Left ventricle myocardium inferior (tissue), 1 donor: ENCODE measurements around the gene PAIP1. TPM values are rescaled to one million over a fixed set of nuclear protein-coding genes. Genes with fewer than 3 reads are reported as not detected.
"Not testable (repeated sequence)": the region's sequence is repeated elsewhere in the genome, so short reads cannot be mapped to it uniquely, and the experiment has no call there.

ENCODE experiments used
- DNase-seq: peaks from one replicate; pipeline ENCODE4 v3.0.0-alpha.2; 2020
- H3K27ac ChIP-seq: fragments of 200-600 bp; replicated peaks from 2 replicates; pipeline ENCODE4 v1.8.0; 2021
- H3K27me3 ChIP-seq: fragments of 200-600 bp; 2 replicates; pipeline ENCODE4 v1.8.0; 2021; ENCODE audit warnings: low read depth
- H3K36me3 ChIP-seq: fragments of 200-600 bp; 2 replicates; pipeline ENCODE4 v1.8.0; 2021
- H3K4me1 ChIP-seq: fragments of 200-600 bp; 2 replicates; pipeline ENCODE4 v1.8.0; 2021
- H3K4me3 ChIP-seq: fragments of 200-600 bp; 2 replicates; pipeline ENCODE4 v1.8.0; 2021; ENCODE audit warnings: mild to moderate bottlenecking, moderate library complexity
- H3K9me3 ChIP-seq: fragments of 200-600 bp; replicated peaks from 2 replicates; pipeline ENCODE4 v1.8.0; 2021
- intact Hi-C: fragments of 100-400 bp; cut with micrococcal nuclease; formaldehyde crosslinking; loops from one replicate; pipeline ENCODE4 v1.11.0; 2022
- total RNA-seq: library from RNA; stranded (reverse); fragmentation: NEBNext Ultra II Directional; extraction: Animal tissue kit (Norgen Biotek cat#: 25700); gene quantifications from one replicate; pipeline ENCODE4 v1.2.1, GENCODE V29; 2021
- TF ChIP-seq, protein P1 (sequence below): fragments of 200-600 bp; IDR thresholded peaks from 2 replicates; pipeline ENCODE4 v1.8.0; 2021; ENCODE audit warnings: antibody characterized with exemption, mild to moderate bottlenecking, borderline replicate concordance
- donor health status: DM: no; HTN: yes; CAD: no; lungs with severe emphysema.

The PAIP1 gene
- total RNA-seq, 1 donor from 2014 or later = 129 TPM

DNA sequence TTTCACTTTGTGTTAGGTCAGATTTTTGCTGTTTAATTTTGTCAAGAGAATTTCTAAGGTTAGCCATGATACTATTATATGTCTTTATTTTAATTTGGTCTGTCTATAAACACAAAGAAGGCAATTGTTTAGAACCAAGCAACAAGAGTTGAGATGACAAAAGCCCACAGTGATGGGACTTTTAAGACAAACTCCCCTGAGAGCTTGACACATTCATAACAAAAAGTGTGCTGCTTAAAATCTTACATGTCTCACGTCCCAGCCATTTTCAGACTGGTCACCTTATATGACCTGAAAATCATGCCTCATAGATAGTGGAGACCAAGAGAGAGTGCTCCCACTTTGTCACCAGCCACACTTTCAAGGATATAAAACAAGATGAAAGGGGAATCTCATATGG is 24.5 kb upstream of the PAIP1 start:
- Histone ChIP-seq H3K27ac (no peak overlapping the region), H3K4me1 (peaks cover 6% of the 10 kb centered on the region), H3K27me3 (no peaks in the 10 kb centered on the region), H3K36me3 (peaks cover 18% of the 10 kb centered on the region), H3K9me3 (no peaks in the 10 kb centered on the region), H3K4me3 (no peak overlapping the region)
- intact Hi-C loops = no loop called here
- TF ChIP-seq, protein P1, sequence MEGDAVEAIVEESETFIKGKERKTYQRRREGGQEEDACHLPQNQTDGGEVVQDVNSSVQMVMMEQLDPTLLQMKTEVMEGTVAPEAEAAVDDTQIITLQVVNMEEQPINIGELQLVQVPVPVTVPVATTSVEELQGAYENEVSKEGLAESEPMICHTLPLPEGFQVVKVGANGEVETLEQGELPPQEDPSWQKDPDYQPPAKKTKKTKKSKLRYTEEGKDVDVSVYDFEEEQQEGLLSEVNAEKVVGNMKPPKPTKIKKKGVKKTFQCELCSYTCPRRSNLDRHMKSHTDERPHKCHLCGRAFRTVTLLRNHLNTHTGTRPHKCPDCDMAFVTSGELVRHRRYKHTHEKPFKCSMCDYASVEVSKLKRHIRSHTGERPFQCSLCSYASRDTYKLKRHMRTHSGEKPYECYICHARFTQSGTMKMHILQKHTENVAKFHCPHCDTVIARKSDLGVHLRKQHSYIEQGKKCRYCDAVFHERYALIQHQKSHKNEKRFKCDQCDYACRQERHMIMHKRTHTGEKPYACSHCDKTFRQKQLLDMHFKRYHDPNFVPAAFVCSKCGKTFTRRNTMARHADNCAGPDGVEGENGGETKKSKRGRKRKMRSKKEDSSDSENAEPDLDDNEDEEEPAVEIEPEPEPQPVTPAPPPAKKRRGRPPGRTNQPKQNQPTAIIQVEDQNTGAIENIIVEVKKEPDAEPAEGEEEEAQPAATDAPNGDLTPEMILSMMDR = no peak
- no peak for DNase-seq

DNA sequence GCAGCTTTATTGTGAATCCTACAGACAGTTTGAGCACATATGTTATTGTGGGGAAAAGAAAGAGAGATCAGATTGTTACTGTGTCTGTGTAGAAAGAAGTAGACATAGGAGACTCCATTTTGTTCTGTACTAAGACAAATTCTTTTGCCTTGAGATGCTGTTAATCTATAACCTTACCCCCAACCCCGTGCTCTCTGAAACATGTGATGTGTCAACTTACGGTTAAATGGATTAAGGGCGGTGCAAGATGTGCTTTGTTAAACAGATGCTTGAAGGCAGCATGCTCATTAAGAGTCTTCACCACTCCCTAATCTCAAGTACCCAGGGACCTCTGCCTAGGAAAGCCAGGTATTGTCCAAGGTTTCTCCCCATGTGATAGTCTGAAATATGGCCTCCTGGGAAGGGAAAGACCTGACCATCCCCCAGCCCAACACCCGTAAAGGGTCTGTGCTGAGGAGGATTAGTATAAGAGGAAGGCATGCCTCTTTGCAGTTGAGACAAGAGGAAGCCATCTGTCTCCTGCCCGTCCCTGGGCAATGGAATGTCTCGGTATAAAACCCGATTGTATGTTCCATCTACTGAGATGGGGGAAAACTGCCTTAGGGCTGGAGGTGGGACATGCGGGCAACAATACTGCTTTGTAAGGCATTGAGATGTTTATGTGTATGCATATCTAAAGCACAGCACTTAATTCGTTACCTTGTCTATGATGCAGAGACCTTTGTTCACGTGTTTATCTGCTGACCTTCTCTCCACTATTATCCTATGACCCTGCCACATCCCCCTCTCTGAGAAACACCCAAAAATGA is 23.7 kb upstream of the PAIP1 start:
- H3K36me3 ChIP-seq = peaks cover 20% of the 10 kb centered on the region
- intact Hi-C loops, H3K27me3 ChIP-seq, H3K4me3 ChIP-seq, H3K4me1 ChIP-seq, DNase-seq, H3K27ac ChIP-seq, H3K9me3 ChIP-seq: not testable (repeated sequence)

DNA sequence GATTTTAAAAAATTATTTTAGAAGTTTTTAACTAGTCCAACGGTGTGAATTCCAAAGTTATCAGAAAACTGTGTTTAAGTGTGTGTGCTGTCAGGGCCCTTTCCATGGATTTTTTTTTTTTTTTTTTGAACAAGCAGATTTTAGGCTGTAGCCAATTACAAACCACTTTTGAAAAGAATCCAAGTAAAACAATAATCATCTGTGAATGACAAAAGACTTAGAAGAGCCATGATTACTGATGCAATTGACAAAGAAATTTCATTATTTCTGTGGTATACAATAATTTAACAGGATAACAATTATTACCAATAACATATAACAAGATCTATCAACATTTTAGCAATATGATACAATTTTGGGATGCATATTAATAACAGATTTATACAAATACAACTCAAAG is 16.2 kb upstream of the PAIP1 start:
- Histone ChIP-seq H3K9me3 (no peaks in the 10 kb centered on the region), H3K27me3 (no peaks in the 10 kb centered on the region), H3K4me1 (peaks cover 41% of the 10 kb centered on the region), H3K36me3 (peaks cover 13% of the 10 kb centered on the region), H3K27ac (peak overlapping the region; percentile 82), H3K4me3 (no peak overlapping the region)
- DNase-seq = no peak
- intact Hi-C loops = no loop called here
- TF ChIP-seq, protein P1 = no peak

DNA sequence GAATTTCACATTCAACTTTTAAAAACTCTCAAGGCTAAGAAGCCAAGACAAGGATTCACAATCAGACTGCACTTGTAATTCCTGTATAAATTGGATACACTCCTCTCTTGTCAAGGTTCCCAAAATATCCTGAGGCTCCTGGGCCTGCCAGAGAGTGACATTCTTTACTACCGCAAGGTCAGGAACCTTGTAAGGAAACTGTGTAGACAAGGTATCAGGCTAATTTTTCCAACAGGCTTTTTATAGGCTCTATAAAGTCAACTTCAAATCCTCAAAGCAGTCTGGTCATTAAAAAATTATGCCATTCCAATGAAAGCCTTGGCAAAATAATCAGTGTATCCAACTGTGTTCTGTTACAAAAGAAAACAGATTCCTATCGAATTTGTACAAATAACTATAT is 15.5 kb upstream of the PAIP1 start:
- DNase-seq = no peak
- H3K27ac ChIP-seq = peak overlapping the region; percentile 82
- H3K36me3 ChIP-seq = peaks cover 13% of the 10 kb centered on the region
- TF ChIP-seq, protein P1 = no peak
- H3K4me3 ChIP-seq = peak overlapping the region; percentile 48
- H3K4me1 ChIP-seq = peaks cover 41% of the 10 kb centered on the region
- no peaks in the 10 kb centered on the region for H3K27me3 ChIP-seq
- H3K9me3 ChIP-seq = no peaks in the 10 kb centered on the region
- intact Hi-C loops = no loop called here

GRCh38 chr5:43571237-43571636 is 14.4 kb upstream of the PAIP1 start:
- intact Hi-C loops = no loop called here
- H3K4me3 ChIP-seq = peak overlapping the region; percentile 48
- TF ChIP-seq, protein P1 = no peak
- no peaks in the 10 kb centered on the region for H3K27me3 ChIP-seq
- H3K4me1 ChIP-seq = peaks cover 41% of the 10 kb centered on the region
- no peaks in the 10 kb centered on the region for H3K9me3 ChIP-seq
- no peak for DNase-seq
- peaks cover 13% of the 10 kb centered on the region for H3K36me3 ChIP-seq
- peak overlapping the region; percentile 82 for H3K27ac ChIP-seq

DNA sequence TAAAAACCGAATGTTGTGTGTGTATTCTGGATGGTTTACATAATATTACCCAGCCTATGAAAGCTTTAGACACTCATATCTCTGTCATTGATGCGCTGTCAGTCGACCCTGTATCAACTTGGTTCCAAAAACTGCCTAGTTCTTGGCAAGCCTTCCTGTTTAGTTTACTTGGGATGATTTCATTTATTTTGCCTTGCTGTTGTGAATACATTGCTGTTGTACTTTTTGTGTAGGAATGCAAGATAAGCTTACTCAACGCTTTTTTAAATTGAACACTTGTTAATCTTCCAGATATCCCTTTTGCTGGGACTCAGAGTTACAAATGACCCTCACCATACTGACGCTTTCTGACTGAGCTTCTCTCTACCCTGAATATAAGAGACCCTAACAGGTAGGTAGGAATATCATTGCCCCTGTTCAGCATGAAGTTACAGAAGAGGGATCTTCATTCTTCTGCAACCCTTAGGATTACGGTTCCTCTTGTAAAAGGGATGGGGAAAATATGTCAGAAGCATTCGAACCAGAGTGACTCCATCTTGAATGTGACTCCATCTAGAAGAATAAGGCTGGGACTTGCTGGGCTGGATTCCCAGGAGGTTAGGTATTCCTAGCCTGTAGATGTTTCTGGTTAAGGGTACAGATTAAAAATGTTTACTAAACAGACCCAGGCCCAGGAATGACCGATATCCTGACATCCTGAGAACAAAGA is 13.7 kb upstream of the PAIP1 start:
- Histone ChIP-seq H3K9me3 (no peaks in the 10 kb centered on the region), H3K4me1 (peaks cover 41% of the 10 kb centered on the region), H3K27ac (peak overlapping the region; percentile 82), H3K27me3 (no peaks in the 10 kb centered on the region), H3K4me3 (peak overlapping the region; percentile 48), H3K36me3 (peaks cover 11% of the 10 kb centered on the region)
- TF ChIP-seq, protein P1 = no peak
- DNase-seq = no peak
- intact Hi-C loops = no loop called here
